Adipocyte (in vitro differentiated cells): ENCODE data around the gene PRTN3.

Experiments used
- DNase-seq: peaks from one replicate; pipeline ENCODE4 v3.0.0-alpha.2; 2015; ENCODE audit warnings: low read depth
- H3K27me3 ChIP-seq: replicated peaks from 2 replicates; pipeline ENCODE4 v1.7.0; 2013; ENCODE audit warnings: mild to moderate bottlenecking, low read length, moderate library complexity; ENCODE audit not compliant: control insufficient read depth, insufficient read depth
- H3K36me3 ChIP-seq: 2 replicates; pipeline ENCODE4 v1.7.0; 2013; ENCODE audit warnings: low read length, mild to moderate bottlenecking, moderate library complexity; ENCODE audit not compliant: control insufficient read depth, insufficient read depth, severe bottlenecking
- H3K4me1 ChIP-seq: 2 replicates; pipeline ENCODE4 v1.7.0; 2013; ENCODE audit warnings: mild to moderate bottlenecking, low read length, moderate library complexity; ENCODE audit not compliant: control insufficient read depth, insufficient read depth
- H3K4me3 ChIP-seq: 2 replicates; pipeline ENCODE4 v1.7.0; 2013; ENCODE audit warnings: mild to moderate bottlenecking, low read length, moderate library complexity
- H3K9ac ChIP-seq: 2 replicates; pipeline ENCODE4 v1.7.0; 2013; ENCODE audit warnings: mild to moderate bottlenecking, low read length, moderate library complexity
- H3K9me3 ChIP-seq: 2 replicates; pipeline ENCODE4 v1.7.0; 2013; ENCODE audit warnings: mild to moderate bottlenecking, low read length, moderate library complexity; ENCODE audit not compliant: control insufficient read depth

PRTN3 gene

GRCh38 chr19:805166-805551, 35.6 kb upstream of the PRTN3 start:
- no peak for DNase-seq
- H3K36me3 ChIP-seq: peaks cover 70% of the 10 kb centered on the region
- no peak overlapping the region for H3K9ac ChIP-seq
- no peaks in the 10 kb centered on the region for H3K9me3 ChIP-seq
- H3K27me3 ChIP-seq: no peaks in the 10 kb centered on the region
- H3K4me3 ChIP-seq: no peak overlapping the region
- peaks cover 26% of the 10 kb centered on the region for H3K4me1 ChIP-seq

DNA sequence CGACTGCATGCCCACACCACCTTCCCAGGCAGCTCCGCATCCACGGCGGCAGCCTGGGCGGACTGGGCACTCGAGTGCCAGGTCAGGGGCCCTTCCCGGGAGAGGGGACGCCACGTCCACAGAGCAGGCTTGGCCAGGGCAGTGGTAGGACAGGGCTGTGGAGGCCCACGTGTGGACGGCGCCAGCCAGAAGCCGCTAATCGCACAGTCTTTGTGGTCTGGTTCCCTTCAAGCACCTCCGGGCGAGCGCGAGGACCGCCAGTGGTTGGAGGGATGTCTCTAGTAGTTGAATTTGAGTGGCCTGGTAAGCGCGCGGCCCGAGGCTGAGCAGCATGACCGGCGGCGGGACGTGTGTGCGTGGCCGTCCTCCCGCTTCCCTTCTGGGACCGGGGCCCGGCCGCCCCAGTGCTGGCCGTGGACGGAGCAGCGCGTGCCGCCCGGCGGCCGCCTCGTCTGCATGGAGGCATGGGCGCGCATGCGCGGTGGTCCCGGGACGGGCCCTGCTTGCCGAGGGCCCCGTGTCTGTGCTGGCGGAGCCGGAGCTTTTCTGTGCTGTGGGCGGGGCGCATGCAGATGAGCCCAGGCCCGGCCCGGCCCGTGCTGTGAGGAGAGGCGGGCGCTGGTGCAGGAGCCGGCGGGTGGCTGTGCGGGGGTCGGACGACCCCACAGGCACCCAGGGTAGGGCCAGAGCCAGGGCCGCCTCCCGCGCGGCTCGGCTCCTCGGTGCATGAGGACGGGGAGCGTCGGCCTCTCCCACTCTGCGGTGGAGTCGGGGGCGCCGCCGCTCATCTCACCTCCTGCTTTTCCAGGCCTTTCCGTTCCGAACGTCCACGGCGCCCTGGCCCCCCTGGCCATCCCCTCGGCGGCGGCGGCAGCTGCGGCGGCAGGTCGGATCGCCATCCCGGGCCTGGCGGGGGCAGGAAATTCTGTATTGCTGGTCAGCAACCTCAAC, 34.9 kb upstream of the PRTN3 start:
- Histone ChIP-seq H3K9ac (no peak overlapping the region), H3K4me1 (peaks cover 19% of the 10 kb centered on the region), H3K4me3 (no peak overlapping the region), H3K36me3 (peaks cover 72% of the 10 kb centered on the region), H3K9me3 (no peaks in the 10 kb centered on the region), H3K27me3 (no peaks in the 10 kb centered on the region)
- DNase-seq: no peak

DNA sequence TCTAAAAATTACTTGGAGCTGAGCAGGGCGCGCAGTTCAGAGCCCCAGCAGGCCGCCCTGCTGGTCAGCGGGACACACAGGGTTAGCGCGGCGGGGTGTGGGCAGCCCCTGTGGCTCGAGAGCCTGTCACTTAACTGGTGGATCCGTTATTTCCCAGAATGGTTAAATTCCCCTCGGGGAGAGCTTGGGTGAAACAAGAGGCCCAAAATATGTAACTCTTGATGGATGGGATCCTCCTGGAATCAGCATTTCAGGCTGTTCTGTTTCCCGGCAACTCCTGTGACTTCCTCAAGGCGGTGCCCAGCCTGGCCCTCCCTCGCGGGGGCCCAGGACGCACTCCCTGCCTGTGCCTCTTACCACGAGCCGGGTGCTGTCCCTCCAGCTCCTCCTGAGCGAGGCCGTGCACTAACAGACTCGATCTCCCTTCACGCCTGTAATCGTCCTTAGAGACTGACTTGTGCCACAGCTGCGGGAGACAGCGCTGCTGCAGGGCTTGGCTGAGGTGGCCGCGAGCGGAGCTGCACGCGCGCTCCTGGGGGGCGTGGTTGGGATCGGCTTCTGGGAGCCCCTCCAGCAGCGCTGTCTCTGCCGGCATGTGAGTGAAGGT, 33.9 kb upstream of the PRTN3 start:
- peaks cover 82% of the 10 kb centered on the region for H3K36me3 ChIP-seq

GRCh38 chr19:807627-808422, 33.0 kb upstream of the PRTN3 start:
- Histone ChIP-seq H3K27me3 (no peaks in the 10 kb centered on the region), H3K36me3 (peaks cover 86% of the 10 kb centered on the region), H3K9ac (no peak overlapping the region), H3K4me1 (no peaks in the 10 kb centered on the region), H3K9me3 (no peaks in the 10 kb centered on the region), H3K4me3 (no peak overlapping the region)
- no peak for DNase-seq

More for the DNA sequence above, 33.9 kb upstream of the PRTN3 start:
- H3K27me3 ChIP-seq: no peaks in the 10 kb centered on the region
- H3K4me3 ChIP-seq: no peak overlapping the region
- no peak for DNase-seq
- H3K4me1 ChIP-seq: peaks cover 8% of the 10 kb centered on the region
- no peak overlapping the region for H3K9ac ChIP-seq
- H3K9me3 ChIP-seq: no peaks in the 10 kb centered on the region

DNA sequence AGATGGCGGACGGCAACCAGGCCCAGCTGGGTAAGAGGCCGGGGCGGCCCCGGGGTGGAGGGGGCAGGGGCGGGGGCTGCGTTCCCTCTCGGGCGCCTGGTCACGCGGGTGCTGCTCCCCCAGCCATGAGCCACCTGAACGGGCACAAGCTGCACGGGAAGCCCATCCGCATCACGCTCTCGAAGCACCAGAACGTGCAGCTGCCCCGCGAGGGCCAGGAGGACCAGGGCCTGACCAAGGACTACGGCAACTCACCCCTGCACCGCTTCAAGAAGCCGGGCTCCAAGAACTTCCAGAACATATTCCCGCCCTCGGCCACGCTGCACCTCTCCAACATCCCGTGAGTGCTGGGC, 32.4 kb upstream of the PRTN3 start:
- Histone ChIP-seq H3K4me3 (no peak overlapping the region), H3K36me3 (peaks cover 86% of the 10 kb centered on the region), H3K4me1 (no peaks in the 10 kb centered on the region), H3K27me3 (no peaks in the 10 kb centered on the region), H3K9me3 (no peaks in the 10 kb centered on the region), H3K9ac (no peak overlapping the region)
- DNase-seq: no peak

DNA sequence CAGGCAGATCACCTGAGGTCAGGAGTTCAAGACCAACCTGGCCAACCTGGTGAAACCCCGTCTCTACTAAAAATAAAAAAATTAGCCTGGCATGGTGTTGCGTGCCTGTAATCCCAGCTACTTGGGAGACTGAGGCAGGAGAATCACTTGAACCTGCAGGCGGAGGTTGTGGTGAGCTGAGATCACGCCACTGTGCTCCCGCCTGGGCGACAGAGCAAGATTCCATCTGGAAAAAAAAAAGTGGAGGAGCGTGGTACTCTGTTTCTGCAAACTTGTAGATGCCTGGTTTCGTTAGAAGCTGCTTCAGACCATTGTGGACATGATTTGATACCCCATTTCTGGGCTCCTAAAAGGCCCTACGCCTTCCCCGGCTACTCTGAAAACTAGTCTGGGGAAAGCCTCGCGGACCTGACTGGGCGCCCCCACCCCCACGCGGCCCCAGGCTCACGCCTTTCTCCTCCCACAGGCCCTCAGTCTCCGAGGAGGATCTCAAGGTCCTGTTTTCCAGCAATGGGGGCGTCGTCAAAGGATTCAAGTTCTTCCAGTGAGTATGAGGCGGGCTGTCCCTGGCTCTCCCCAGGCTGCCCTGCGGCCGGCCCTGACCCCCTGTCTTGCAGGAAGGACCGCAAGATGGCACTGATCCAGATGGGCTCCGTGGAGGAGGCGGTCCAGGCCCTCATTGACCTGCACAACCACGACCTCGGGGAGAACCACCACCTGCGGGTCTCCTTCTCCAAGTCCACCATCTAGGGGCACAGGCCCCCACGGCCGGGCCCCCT, 30.5 kb upstream of the PRTN3 start:
- H3K4me3 ChIP-seq: no peak overlapping the region

DNA sequence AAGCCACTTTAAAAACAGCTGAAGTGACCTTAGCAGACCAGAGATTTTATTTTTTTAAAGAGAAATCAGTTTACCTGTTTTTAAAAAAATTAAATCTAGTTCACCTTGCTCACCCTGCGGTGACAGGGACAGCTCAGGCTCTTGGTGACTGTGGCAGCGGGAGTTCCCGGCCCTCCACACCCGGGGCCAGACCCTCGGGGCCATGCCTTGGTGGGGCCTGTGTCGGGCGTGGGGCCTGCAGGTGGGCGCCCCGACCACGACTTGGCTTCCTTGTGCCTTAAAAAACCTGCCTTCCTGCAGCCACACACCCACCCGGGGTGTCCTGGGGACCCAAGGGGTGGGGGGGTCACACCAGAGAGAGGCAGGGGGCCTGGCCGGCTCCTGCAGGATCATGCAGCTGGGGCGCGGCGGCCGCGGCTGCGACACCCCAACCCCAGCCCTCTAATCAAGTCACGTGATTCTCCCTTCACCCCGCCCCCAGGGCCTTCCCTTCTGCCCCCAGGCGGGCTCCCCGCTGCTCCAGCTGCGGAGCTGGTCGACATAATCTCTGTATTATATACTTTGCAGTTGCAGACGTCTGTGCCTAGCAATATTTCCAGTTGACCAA, 29.8 kb upstream of the PRTN3 start:
- Histone ChIP-seq H3K9me3 (no peaks in the 10 kb centered on the region), H3K36me3 (peaks cover 60% of the 10 kb centered on the region), H3K4me3 (no peak overlapping the region), H3K27me3 (no peaks in the 10 kb centered on the region), H3K9ac (no peak overlapping the region), H3K4me1 (no peaks in the 10 kb centered on the region)
- no peak for DNase-seq

More for the DNA sequence above, 30.5 kb upstream of the PRTN3 start:
- H3K4me1 ChIP-seq: no peaks in the 10 kb centered on the region
- peaks cover 67% of the 10 kb centered on the region for H3K36me3 ChIP-seq
- H3K27me3 ChIP-seq: no peaks in the 10 kb centered on the region
- no peak for DNase-seq
- no peak overlapping the region for H3K9ac ChIP-seq
- H3K9me3 ChIP-seq: no peaks in the 10 kb centered on the region

DNA sequence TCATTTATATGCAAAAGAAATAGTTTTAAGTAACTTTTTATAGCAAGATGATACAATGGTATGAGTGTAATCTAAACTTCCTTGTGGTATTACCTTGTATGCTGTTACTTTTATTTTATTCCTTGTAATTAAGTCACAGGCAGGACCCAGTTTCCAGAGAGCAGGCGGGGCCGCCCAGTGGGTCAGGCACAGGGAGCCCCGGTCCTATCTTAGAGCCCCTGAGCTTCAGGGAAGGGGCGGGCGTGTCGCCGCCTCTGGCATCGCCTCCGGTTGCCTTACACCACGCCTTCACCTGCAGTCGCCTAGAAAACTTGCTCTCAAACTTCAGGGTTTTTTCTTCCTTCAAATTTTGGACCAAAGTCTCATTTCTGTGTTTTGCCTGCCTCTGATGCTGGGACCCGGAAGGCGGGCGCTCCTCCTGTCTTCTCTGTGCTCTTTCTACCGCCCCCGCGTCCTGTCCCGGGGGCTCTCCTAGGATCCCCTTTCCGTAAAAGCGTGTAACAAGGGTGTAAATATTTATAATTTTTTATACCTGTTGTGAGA, 29.2 kb upstream of the PRTN3 start:
- no peaks in the 10 kb centered on the region for H3K4me1 ChIP-seq
- H3K36me3 ChIP-seq: peaks cover 55% of the 10 kb centered on the region
- no peak overlapping the region for H3K4me3 ChIP-seq
- no peak overlapping the region for H3K9ac ChIP-seq
- no peaks in the 10 kb centered on the region for H3K27me3 ChIP-seq
- DNase-seq: no peak
- no peaks in the 10 kb centered on the region for H3K9me3 ChIP-seq

- Histone ChIP-seq H3K27me3 (no peaks in the 10 kb centered on the region), H3K9ac (no peak overlapping the region), H3K4me3 (no peak overlapping the region), H3K4me1 (no peaks in the 10 kb centered on the region), H3K9me3 (no peaks in the 10 kb centered on the region), H3K36me3 (peaks cover 48% of the 10 kb centered on the region)
- DNase-seq: no peak
Measured at GRCh38 chr19:812049-812746, 28.6 kb upstream of the PRTN3 start.

- Histone ChIP-seq H3K27me3 (no peaks in the 10 kb centered on the region), H3K36me3 (peaks cover 42% of the 10 kb centered on the region), H3K4me3 (no peak overlapping the region), H3K4me1 (no peaks in the 10 kb centered on the region), H3K9ac (no peak overlapping the region), H3K9me3 (no peaks in the 10 kb centered on the region)
- no peak for DNase-seq
Measured at GRCh38 chr19:812747-813218, 28.0 kb upstream of the PRTN3 start.
